DOHH2 (cell line): ENCODE measurements around the gene ERP27.

ENCODE experiments used
- EZH2phosphoT487 ChIP-seq: fragments of 200-600 bp; sonication (generic); IDR thresholded peaks from 2 replicates; pipeline ENCODE4 v1.6.1; 2017; ENCODE audit warnings: borderline replicate concordance, mild to moderate bottlenecking, antibody characterized with exemption, low read length, moderate library complexity, mixed read lengths
- TF ChIP-seq, protein P1 (sequence below): fragments of 200-600 bp; sonication (generic); IDR thresholded peaks from one replicate; pipeline ENCODE4 v1.5.1; 2014; ENCODE audit warnings: antibody characterized with exemption, mild to moderate bottlenecking, low read depth, low read length; ENCODE audit not compliant: poor library complexity, severe bottlenecking

GRCh38 chr12:14972816-14973215 lies 34.5 kb upstream of the ERP27 start, which contains the start of gene PDE6H:
- TF ChIP-seq, protein P1, sequence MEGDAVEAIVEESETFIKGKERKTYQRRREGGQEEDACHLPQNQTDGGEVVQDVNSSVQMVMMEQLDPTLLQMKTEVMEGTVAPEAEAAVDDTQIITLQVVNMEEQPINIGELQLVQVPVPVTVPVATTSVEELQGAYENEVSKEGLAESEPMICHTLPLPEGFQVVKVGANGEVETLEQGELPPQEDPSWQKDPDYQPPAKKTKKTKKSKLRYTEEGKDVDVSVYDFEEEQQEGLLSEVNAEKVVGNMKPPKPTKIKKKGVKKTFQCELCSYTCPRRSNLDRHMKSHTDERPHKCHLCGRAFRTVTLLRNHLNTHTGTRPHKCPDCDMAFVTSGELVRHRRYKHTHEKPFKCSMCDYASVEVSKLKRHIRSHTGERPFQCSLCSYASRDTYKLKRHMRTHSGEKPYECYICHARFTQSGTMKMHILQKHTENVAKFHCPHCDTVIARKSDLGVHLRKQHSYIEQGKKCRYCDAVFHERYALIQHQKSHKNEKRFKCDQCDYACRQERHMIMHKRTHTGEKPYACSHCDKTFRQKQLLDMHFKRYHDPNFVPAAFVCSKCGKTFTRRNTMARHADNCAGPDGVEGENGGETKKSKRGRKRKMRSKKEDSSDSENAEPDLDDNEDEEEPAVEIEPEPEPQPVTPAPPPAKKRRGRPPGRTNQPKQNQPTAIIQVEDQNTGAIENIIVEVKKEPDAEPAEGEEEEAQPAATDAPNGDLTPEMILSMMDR, result no peak
- TF ChIP-seq EZH2phosphoT487, result no peak
